Measurements from ENCODE around the gene BMPER. TPM values are rescaled to one million over a fixed set of nuclear protein-coding genes. Genes with fewer than 3 reads are reported as not detected.

The BMPER gene
- total RNA-seq, 1 experiment from 2014 or later = not detected

GRCh38 chr7:34143402-34143801 lies 238.1 kb downstream of the BMPER start:
- Histone ChIP-seq H3K9me3 (no peaks in the 10 kb centered on the region), H3K4me1 (no peaks in the 10 kb centered on the region), H3K27me3 (replicated peaks; ENCODE audit: control insufficient read depth, insufficient read depth, low read length) (no peaks in the 10 kb centered on the region), H3K4me3 (ENCODE audit: low read depth, low read length) (no peak overlapping the region), H3K36me3 (ENCODE audit: control insufficient read depth, insufficient read depth, low read length) (no peaks in the 10 kb centered on the region)
- no peak for DNase-seq
- ChIA-PET CTCF (no interaction called here), POLR2A (no interaction called here)
- BruUV-seq (replicated peaks) = no TSS peak
- Mint-ChIP-seq H3K9me3 (ENCODE audit: unreplicated experiment) (no peaks in the 10 kb centered on the region), H3K4me3 (ENCODE audit: unreplicated experiment) (no peak overlapping the region), H3K36me3 (ENCODE audit: insufficient read depth, unreplicated experiment) (no peaks in the 10 kb centered on the region), H3K4me1 (ENCODE audit: low read depth, unreplicated experiment) (no peaks in the 10 kb centered on the region), H3K27ac (ENCODE audit: unreplicated experiment) (no peak overlapping the region), H3K27me3 (ENCODE audit: insufficient read depth, unreplicated experiment) (peaks cover 12% of the 10 kb centered on the region)
- intact Hi-C loops (cut with micrococcal nuclease; ENCODE audit: unreplicated experiment) = no loop called here
- TF ChIP-seq CTCF (IDR thresholded peaks at IDR 0.05; ENCODE audit: insufficient read depth in 1 of 2, low read depth in 1 of 2, low read length in 1 of 2, severe bottlenecking in 1 of 2, unreplicated experiment in 1 of 2) = no peak

GRCh38 chr7:34145603-34146002 lies 240.3 kb downstream of the BMPER start:
- CTCF ChIA-PET = no interaction called here

GRCh38 chr7:34153656-34154270 lies 248.4 kb downstream of the BMPER start:
- no peak for TF ChIP-seq CTCF (IDR thresholded peaks at IDR 0.05; ENCODE audit: insufficient read depth in 1 of 2, low read depth in 1 of 2, low read length in 1 of 2, severe bottlenecking in 1 of 2, unreplicated experiment in 1 of 2)
- Mint-ChIP-seq H3K27me3 (ENCODE audit: insufficient read depth, unreplicated experiment) (no peaks in the 10 kb centered on the region), H3K4me1 (ENCODE audit: low read depth, unreplicated experiment) (no peaks in the 10 kb centered on the region), H3K4me3 (ENCODE audit: unreplicated experiment) (no peak overlapping the region), H3K27ac (ENCODE audit: unreplicated experiment) (no peak overlapping the region), H3K9me3 (ENCODE audit: unreplicated experiment) (no peaks in the 10 kb centered on the region), H3K36me3 (ENCODE audit: insufficient read depth, unreplicated experiment) (no peaks in the 10 kb centered on the region)
- intact Hi-C loops (cut with micrococcal nuclease; ENCODE audit: unreplicated experiment) = no loop called here
- DNase-seq = no peak
- no peaks in the 10 kb centered on the region for H3K4me1 ChIP-seq
- no TSS peak for BruUV-seq (replicated peaks)
- ChIA-PET CTCF (no interaction called here), POLR2A (no interaction called here)
- H3K36me3 ChIP-seq (ENCODE audit: control insufficient read depth, insufficient read depth, low read length) = no peaks in the 10 kb centered on the region
- no peaks in the 10 kb centered on the region for H3K9me3 ChIP-seq
- no peak overlapping the region for H3K4me3 ChIP-seq (ENCODE audit: low read depth, low read length)
- H3K27me3 ChIP-seq (replicated peaks; ENCODE audit: control insufficient read depth, insufficient read depth, low read length) = no peaks in the 10 kb centered on the region

More at GRCh38 chr7:34145603-34146002, 240.3 kb downstream of the BMPER start:
- POLR2A ChIA-PET = no interaction called here
- no peaks in the 10 kb centered on the region for H3K27me3 ChIP-seq (replicated peaks; ENCODE audit: control insufficient read depth, insufficient read depth, low read length)
- no peak overlapping the region for H3K4me3 ChIP-seq (ENCODE audit: low read depth, low read length)
- H3K36me3 ChIP-seq (ENCODE audit: control insufficient read depth, insufficient read depth, low read length) = no peaks in the 10 kb centered on the region
- no peaks in the 10 kb centered on the region for H3K4me1 ChIP-seq
- no peak overlapping the region for H3K4me3 Mint-ChIP-seq (ENCODE audit: unreplicated experiment)
- BruUV-seq (replicated peaks) = no TSS peak
- peaks cover 9% of the 10 kb centered on the region for H3K27me3 Mint-ChIP-seq (ENCODE audit: insufficient read depth, unreplicated experiment)
- no peaks in the 10 kb centered on the region for H3K9me3 Mint-ChIP-seq (ENCODE audit: unreplicated experiment)
- no peaks in the 10 kb centered on the region for H3K36me3 Mint-ChIP-seq (ENCODE audit: insufficient read depth, unreplicated experiment)
- H3K27ac Mint-ChIP-seq (ENCODE audit: unreplicated experiment) = no peak overlapping the region
- intact Hi-C loops (cut with micrococcal nuclease; ENCODE audit: unreplicated experiment) = no loop called here
- no peak for TF ChIP-seq CTCF (IDR thresholded peaks at IDR 0.05; ENCODE audit: insufficient read depth in 1 of 2, low read depth in 1 of 2, low read length in 1 of 2, severe bottlenecking in 1 of 2, unreplicated experiment in 1 of 2)
- no peaks in the 10 kb centered on the region for H3K9me3 ChIP-seq
- DNase-seq = no peak
- no peaks in the 10 kb centered on the region for H3K4me1 Mint-ChIP-seq (ENCODE audit: low read depth, unreplicated experiment)
